Activated B cell treated with CpG ODN at 0.5 μM for 24 hours (primary cell): ENCODE data around the gene CLIP1. TPM values are rescaled to one million over a fixed set of nuclear protein-coding genes. Genes with fewer than 3 reads are reported as not detected.
"Not testable (repeated sequence)": the region's sequence is repeated elsewhere in the genome, so short reads cannot be mapped to it uniquely, and the experiment has no call there.

Source experiments
- ATAC-seq: fragments of 200-7000 bp; cut with Tn5 transposase; one replicate; pipeline ENCODE4 v1.10.0; 2021; ENCODE audit warnings: low read depth, mild to moderate bottlenecking, moderate library complexity
- CTCF ChIA-PET: fragments of 350-600 bp; sonication (Branson Sonifier 250); formaldehyde crosslinking; loops from one replicate; lab custom pipeline; 2021; ENCODE audit warnings: antibody characterized with exemption; lab: Charles Lee
- POLR2A ChIA-PET: fragments of 350-600 bp; sonication (Branson Sonifier 250); formaldehyde crosslinking; loops from one replicate; lab custom pipeline; 2021; ENCODE audit warnings: antibody characterized with exemption; lab: Charles Lee
- DNase-seq: peaks from one replicate; pipeline ENCODE4 v3.0.0; 2022
- H3K27ac Mint-ChIP-seq: one replicate; pipeline ENCODE4 v1.8.0; 2020; ENCODE audit warnings: mixed read lengths
- H3K27me3 Mint-ChIP-seq: one replicate; pipeline ENCODE4 v1.8.0; 2021; ENCODE audit warnings: mixed read lengths
- H3K36me3 Mint-ChIP-seq: one replicate; pipeline ENCODE4 v1.8.0; 2021; ENCODE audit warnings: low read depth, mixed read lengths
- H3K4me1 Mint-ChIP-seq: one replicate; pipeline ENCODE4 v1.8.0; 2021; ENCODE audit warnings: mixed read lengths
- H3K4me3 Mint-ChIP-seq: one replicate; pipeline ENCODE4 v1.8.0; 2020; ENCODE audit warnings: mild to moderate bottlenecking, mixed read lengths
- H3K9me3 Mint-ChIP-seq: one replicate; pipeline ENCODE4 v1.8.0; 2020; ENCODE audit warnings: mixed read lengths
- CTCF ChIP-seq: fragments of 200-600 bp; IDR thresholded peaks from one replicate; pipeline ENCODE4 v1.8.0; 2022; ENCODE audit warnings: antibody characterized with exemption, mild to moderate bottlenecking
- intact Hi-C: fragments of 100-400 bp; cut with micrococcal nuclease; formaldehyde crosslinking; loops from one replicate; pipeline ENCODE4 v1.15.1; 2024
- total RNA-seq: library from RNA; stranded (reverse); gene quantifications from 2 replicates; pipeline ENCODE4 v1.2.3, GENCODE V29; 2022

Gene CLIP1
- total RNA-seq, 1 donor from 2014 or later, result 63.2 TPM

GRCh38 chr12:122356991-122357390 lies 65.5 kb downstream of the CLIP1 start:
- H3K27ac Mint-ChIP-seq, H3K4me1 Mint-ChIP-seq, H3K4me3 Mint-ChIP-seq, POLR2A ChIA-PET, DNase-seq, H3K9me3 Mint-ChIP-seq, H3K27me3 Mint-ChIP-seq, ATAC-seq: not testable (repeated sequence)
- intact Hi-C loops, result loop anchor here (1.0 kb wide), 1 partner anchor 303 kb away; no protein-coding TSS in a partner anchor
- H3K36me3 Mint-ChIP-seq, result peaks cover 53% of the 10 kb centered on the region
- CTCF ChIA-PET, result interaction anchor here (0.6 to 2.8 kb wide), 2 partner anchors 21 to 31 kb away, joined by 3 to 23 read pairs; no protein-coding TSS in a partner anchor

GRCh38 chr12:122356192-122356635 lies 66.3 kb downstream of the CLIP1 start:
- peaks cover 57% of the 10 kb centered on the region for H3K36me3 Mint-ChIP-seq
- peaks cover 7% of the 10 kb centered on the region for H3K4me1 Mint-ChIP-seq
- ATAC-seq (peak; percentile 77), DNase-seq (no peak)
- intact Hi-C loops, result loop anchor here (1.0 kb wide), 1 partner anchor 302 kb away; no protein-coding TSS in a partner anchor
- H3K27me3 Mint-ChIP-seq, result no peaks in the 10 kb centered on the region
- peak; percentile 71 for TF ChIP-seq CTCF
- H3K27ac Mint-ChIP-seq, result no peak overlapping the region
- ChIA-PET POLR2A (no interaction called here), CTCF (interaction anchor here (0.6 to 2.8 kb wide), 10 partner anchors 15 to 145 kb away, joined by 3 to 23 read pairs (median 4); partner anchors contain the start of gene ZCCHC8)
- H3K4me3 Mint-ChIP-seq, result no peak overlapping the region
- H3K9me3 Mint-ChIP-seq, result no peaks in the 10 kb centered on the region

GRCh38 chr12:122355706-122356105 lies 66.8 kb downstream of the CLIP1 start:
- DNase-seq (no peak), ATAC-seq (no peak)
- peaks cover 7% of the 10 kb centered on the region for H3K4me1 Mint-ChIP-seq
- H3K27ac Mint-ChIP-seq, result no peak overlapping the region
- H3K9me3 Mint-ChIP-seq, result no peaks in the 10 kb centered on the region
- POLR2A ChIA-PET, result no interaction called here
- CTCF ChIA-PET, result interaction anchor here (0.6 to 2.8 kb wide), 9 partner anchors 15 to 988 kb away, joined by 3 to 23 read pairs (median 3); partner anchors contain the start of gene ZCCHC8
- no peaks in the 10 kb centered on the region for H3K27me3 Mint-ChIP-seq
- peaks cover 59% of the 10 kb centered on the region for H3K36me3 Mint-ChIP-seq
- no peak for TF ChIP-seq CTCF
- intact Hi-C loops, result loop anchor here (1.0 kb wide), 1 partner anchor 301 kb away; no protein-coding TSS in a partner anchor
- H3K4me3 Mint-ChIP-seq, result no peak overlapping the region

- ATAC-seq (no peak), DNase-seq (no peak)
- ChIA-PET CTCF (interaction anchor here (0.6 to 2.8 kb wide), 11 partner anchors 13 to 1221 kb away, joined by 3 to 23 read pairs (median 3); partner anchors contain the start of gene ZCCHC8), POLR2A (interaction anchor here (1.0 kb wide), 1 partner anchor 130 kb away, joined by 3 read pairs; the partner anchor contains the start of gene DIABLO)
- H3K36me3 Mint-ChIP-seq, result peaks cover 61% of the 10 kb centered on the region
- no peaks in the 10 kb centered on the region for H3K27me3 Mint-ChIP-seq
- H3K4me1 Mint-ChIP-seq, result peaks cover 7% of the 10 kb centered on the region
- no peak for TF ChIP-seq CTCF
- intact Hi-C loops, result no loop called here
- no peak overlapping the region for H3K4me3 Mint-ChIP-seq
- H3K9me3 Mint-ChIP-seq, result no peaks in the 10 kb centered on the region
- H3K27ac Mint-ChIP-seq, result no peak overlapping the region
These were observed 67.4 kb downstream of the CLIP1 start for GRCh38 chr12:122354958-122355641.

- ATAC-seq (no peak), DNase-seq (no peak)
- Mint-ChIP-seq H3K27ac (no peak overlapping the region), H3K36me3 (peaks cover 67% of the 10 kb centered on the region), H3K27me3 (no peaks in the 10 kb centered on the region), H3K4me1 (peaks cover 7% of the 10 kb centered on the region), H3K9me3 (no peaks in the 10 kb centered on the region), H3K4me3 (no peak overlapping the region)
- CTCF ChIA-PET, result no interaction called here
- intact Hi-C loops, result no loop called here
- POLR2A ChIA-PET, result no interaction called here
- TF ChIP-seq CTCF, result no peak
These were observed 70.1 kb downstream of the CLIP1 start for GRCh38 chr12:122352394-122352793.
